DOHH2 (cell line): ENCODE results near the gene TEX2.

Experiments
- H3F3A ChIP-seq: fragments of 200-600 bp; sonication (generic), shearing (Covaris generic); 2 replicates; pipeline ENCODE4 v1.6.0; 2016; ENCODE audit warnings: antibody characterized with exemption, mild to moderate bottlenecking; ENCODE audit not compliant: control insufficient read depth, insufficient read depth
- H3K27ac ChIP-seq: fragments of 200-600 bp; sonication (generic); 2 replicates; pipeline ENCODE4 v1.5.1; 2014; ENCODE audit warnings: low read depth, mild to moderate bottlenecking, low read length, moderate library complexity
- H3K27me3 ChIP-seq: fragments of 200-600 bp; sonication (generic); 2 replicates; pipeline ENCODE4 v1.6.1; 2014; ENCODE audit warnings: mild to moderate bottlenecking, low read length, mixed read lengths; ENCODE audit not compliant: control insufficient read depth
- H3K36me3 ChIP-seq: fragments of 200-600 bp; sonication (generic); 2 replicates; pipeline ENCODE4 v1.6.1; 2014; ENCODE audit warnings: mild to moderate bottlenecking, low read length, moderate library complexity, mixed read lengths; ENCODE audit not compliant: control insufficient read depth
- H3K4me1 ChIP-seq: fragments of 200-600 bp; sonication (generic); 2 replicates; pipeline ENCODE4 v1.6.1; 2014; ENCODE audit warnings: mild to moderate bottlenecking, low read length, mixed read lengths; ENCODE audit not compliant: control insufficient read depth
- H3K4me2 ChIP-seq: fragments of 200-600 bp; sonication (generic); 2 replicates; pipeline ENCODE4 v1.6.0; 2014; ENCODE audit warnings: mild to moderate bottlenecking, low read length, moderate library complexity
- H3K4me3 ChIP-seq: fragments of 200-600 bp; sonication (generic); 2 replicates; pipeline ENCODE4 v1.5.1; 2014; ENCODE audit warnings: mild to moderate bottlenecking, low read length, mixed read lengths
- H3K79me2 ChIP-seq: fragments of 200-600 bp; sonication (generic); 2 replicates; pipeline ENCODE4 v1.6.1; 2014; ENCODE audit warnings: mild to moderate bottlenecking, low read length, mixed read lengths; ENCODE audit not compliant: control insufficient read depth
- H3K9me2 ChIP-seq: fragments of 200-600 bp; sonication (generic); replicated peaks from 2 replicates; pipeline ENCODE4 v1.6.1; 2014; ENCODE audit warnings: mild to moderate bottlenecking, low read length, mixed read lengths; ENCODE audit not compliant: control insufficient read depth
- H3K9me3 ChIP-seq: fragments of 200-600 bp; sonication (generic); 2 replicates; pipeline ENCODE4 v1.6.1; 2014; ENCODE audit warnings: antibody characterized with exemption, low read length, mixed read lengths; ENCODE audit not compliant: control insufficient read depth, insufficient read depth
- H4K20me1 ChIP-seq: fragments of 200-600 bp; sonication (generic); 2 replicates; pipeline ENCODE4 v1.6.0; 2014; ENCODE audit warnings: low read depth, mild to moderate bottlenecking, antibody characterized with exemption, low read length, moderate library complexity; ENCODE audit not compliant: control insufficient read depth, insufficient read depth
- EZH2phosphoT487 ChIP-seq: fragments of 200-600 bp; sonication (generic); IDR thresholded peaks from 2 replicates; pipeline ENCODE4 v1.6.1; 2017; ENCODE audit warnings: borderline replicate concordance, mild to moderate bottlenecking, antibody characterized with exemption, low read length, moderate library complexity, mixed read lengths
- TF ChIP-seq, protein P1 (sequence below): fragments of 200-600 bp; sonication (generic); IDR thresholded peaks from one replicate; pipeline ENCODE4 v1.5.1; 2014; ENCODE audit warnings: antibody characterized with exemption, mild to moderate bottlenecking, low read depth, low read length; ENCODE audit not compliant: poor library complexity, severe bottlenecking

TEX2 gene

GRCh38 chr17:64261417-64262145, 1.5 kb downstream of the TEX2 start:
- H3K36me3 ChIP-seq = no peaks in the 10 kb centered on the region
- H3K9me2 ChIP-seq = no peaks in the 10 kb centered on the region
- no peak overlapping the region for H3K27ac ChIP-seq
- H3K4me2 ChIP-seq = peak overlapping the region; percentile 90
- peaks cover 37% of the 10 kb centered on the region for H3K79me2 ChIP-seq
- no peaks in the 10 kb centered on the region for H3K9me3 ChIP-seq
- H3K27me3 ChIP-seq = peaks cover 17% of the 10 kb centered on the region
- H3F3A ChIP-seq = no peaks in the 10 kb centered on the region
- TF ChIP-seq, protein P1, sequence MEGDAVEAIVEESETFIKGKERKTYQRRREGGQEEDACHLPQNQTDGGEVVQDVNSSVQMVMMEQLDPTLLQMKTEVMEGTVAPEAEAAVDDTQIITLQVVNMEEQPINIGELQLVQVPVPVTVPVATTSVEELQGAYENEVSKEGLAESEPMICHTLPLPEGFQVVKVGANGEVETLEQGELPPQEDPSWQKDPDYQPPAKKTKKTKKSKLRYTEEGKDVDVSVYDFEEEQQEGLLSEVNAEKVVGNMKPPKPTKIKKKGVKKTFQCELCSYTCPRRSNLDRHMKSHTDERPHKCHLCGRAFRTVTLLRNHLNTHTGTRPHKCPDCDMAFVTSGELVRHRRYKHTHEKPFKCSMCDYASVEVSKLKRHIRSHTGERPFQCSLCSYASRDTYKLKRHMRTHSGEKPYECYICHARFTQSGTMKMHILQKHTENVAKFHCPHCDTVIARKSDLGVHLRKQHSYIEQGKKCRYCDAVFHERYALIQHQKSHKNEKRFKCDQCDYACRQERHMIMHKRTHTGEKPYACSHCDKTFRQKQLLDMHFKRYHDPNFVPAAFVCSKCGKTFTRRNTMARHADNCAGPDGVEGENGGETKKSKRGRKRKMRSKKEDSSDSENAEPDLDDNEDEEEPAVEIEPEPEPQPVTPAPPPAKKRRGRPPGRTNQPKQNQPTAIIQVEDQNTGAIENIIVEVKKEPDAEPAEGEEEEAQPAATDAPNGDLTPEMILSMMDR = no peak
- no peak for TF ChIP-seq EZH2phosphoT487
- H3K4me1 ChIP-seq = peaks cover 23% of the 10 kb centered on the region
- H3K4me3 ChIP-seq = peak overlapping the region; percentile 98
- no peaks in the 10 kb centered on the region for H4K20me1 ChIP-seq

- Histone ChIP-seq H4K20me1 (no peaks in the 10 kb centered on the region), H3K9me3 (no peaks in the 10 kb centered on the region), H3K4me3 (no peak overlapping the region), H3K27me3 (peaks cover 11% of the 10 kb centered on the region; the same call in 1 of the 2 replicates), H3K36me3 (no peaks in the 10 kb centered on the region), H3K9me2 (no peaks in the 10 kb centered on the region), H3K4me2 (0 out of 2 replicates have a peak overlapping the region, but pooled peaks have one; percentile 0), H3F3A (no peaks in the 10 kb centered on the region), H3K79me2 (peaks cover 37% of the 10 kb centered on the region), H3K27ac (no peak overlapping the region), H3K4me1 (peaks cover 23% of the 10 kb centered on the region)
- TF ChIP-seq, protein P1 = no peak
- TF ChIP-seq EZH2phosphoT487 = no peak
These were observed 2.2 kb downstream of the TEX2 start for GRCh38 chr17:64260886-64261285.

DNA sequence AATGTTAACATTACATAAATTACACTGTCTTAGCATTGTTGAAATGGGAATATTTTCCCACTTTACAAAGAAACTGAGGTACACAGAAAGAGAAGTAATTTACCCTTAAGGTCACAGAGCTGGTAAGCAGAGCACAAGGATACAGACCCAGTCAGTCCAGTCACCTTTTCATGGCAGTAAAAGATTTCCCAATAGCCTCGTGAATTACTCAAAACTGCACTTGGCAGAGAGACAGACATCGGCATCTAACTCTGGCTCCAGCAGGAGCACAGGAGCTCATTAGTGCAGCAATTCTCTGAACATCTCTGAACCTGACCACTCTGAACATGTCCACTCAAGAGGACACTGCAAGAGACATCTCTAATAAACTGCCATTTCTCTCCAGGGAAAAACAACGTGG, 3.1 kb downstream of the TEX2 start:
- H3K27ac ChIP-seq = no peak overlapping the region
- no peaks in the 10 kb centered on the region for H4K20me1 ChIP-seq
- H3K4me2 ChIP-seq = no peak overlapping the region
- H3K9me2 ChIP-seq = no peaks in the 10 kb centered on the region
- H3K27me3 ChIP-seq = peaks cover 7% of the 10 kb centered on the region; the same call in 1 of the 2 replicates
- TF ChIP-seq, protein P1 = no peak
- TF ChIP-seq EZH2phosphoT487 = no peak
- H3K9me3 ChIP-seq = no peaks in the 10 kb centered on the region
- H3K36me3 ChIP-seq = no peaks in the 10 kb centered on the region
- H3K4me1 ChIP-seq = peaks cover 23% of the 10 kb centered on the region
- no peaks in the 10 kb centered on the region for H3F3A ChIP-seq
- peaks cover 37% of the 10 kb centered on the region for H3K79me2 ChIP-seq
- H3K4me3 ChIP-seq = no peak overlapping the region
